ENCODE results near the gene PRG2. TPM values are rescaled to one million over a fixed set of nuclear protein-coding genes. Genes with fewer than 3 reads are reported as not detected.

The PRG2 gene
- total RNA-seq, 1 donor from 2014 or later: not detected

GRCh38 chr11:57399221-57399620 is 8.8 kb upstream of the PRG2 start:
- Histone ChIP-seq H3K4me1 (no peaks in the 10 kb centered on the region), H3K27me3 (no peaks in the 10 kb centered on the region), H3K4me3 (no peak overlapping the region), H3K36me3 (no peaks in the 10 kb centered on the region), H3K9me3 (no peaks in the 10 kb centered on the region), H3K27ac (no peak overlapping the region)
- no peak for TF ChIP-seq CTCF (IDR thresholded peaks at IDR 0.05)
- intact Hi-C loops (cut with DNase I): no loop called here
- DNase-seq (no peak), ATAC-seq (no peak)

- Histone ChIP-seq H3K4me3 (no peak overlapping the region), H3K27ac (no peak overlapping the region), H3K4me1 (no peaks in the 10 kb centered on the region), H3K9me3 (no peaks in the 10 kb centered on the region), H3K27me3 (no peaks in the 10 kb centered on the region), H3K36me3 (no peaks in the 10 kb centered on the region)
- intact Hi-C loops (cut with DNase I): no loop called here
- DNase-seq (no peak), ATAC-seq (no peak)
- no peak for TF ChIP-seq CTCF (IDR thresholded peaks at IDR 0.05)
Observed at GRCh38 chr11:57397394-57397990, 7.0 kb upstream of the PRG2 start.

DNA sequence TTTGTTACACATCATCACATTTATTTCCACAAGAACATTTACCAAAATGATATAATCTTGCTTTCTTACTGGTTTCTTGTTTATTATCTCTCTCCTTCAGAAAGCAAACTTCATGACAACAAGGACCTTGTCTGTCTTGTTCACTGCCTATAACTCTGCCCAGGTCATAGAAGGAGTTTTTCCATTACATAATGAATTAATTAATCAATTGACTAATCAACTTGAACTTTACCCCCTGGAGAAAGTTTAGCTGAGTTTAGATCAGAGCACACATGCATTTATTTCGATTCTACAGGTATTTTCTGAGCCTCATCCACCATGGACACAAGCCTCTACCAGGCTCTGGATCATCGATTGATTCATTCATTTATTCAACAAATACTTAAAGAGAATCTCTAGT is 6.3 kb upstream of the PRG2 start:
- no peak overlapping the region for H3K27ac ChIP-seq
- ATAC-seq (no peak), DNase-seq (no peak)
- H3K27me3 ChIP-seq: no peaks in the 10 kb centered on the region
- no peak overlapping the region for H3K4me3 ChIP-seq
- H3K9me3 ChIP-seq: no peaks in the 10 kb centered on the region
- no peak for TF ChIP-seq CTCF (IDR thresholded peaks at IDR 0.05)
- no peaks in the 10 kb centered on the region for H3K4me1 ChIP-seq
- intact Hi-C loops (cut with DNase I): no loop called here
- no peaks in the 10 kb centered on the region for H3K36me3 ChIP-seq

DNA sequence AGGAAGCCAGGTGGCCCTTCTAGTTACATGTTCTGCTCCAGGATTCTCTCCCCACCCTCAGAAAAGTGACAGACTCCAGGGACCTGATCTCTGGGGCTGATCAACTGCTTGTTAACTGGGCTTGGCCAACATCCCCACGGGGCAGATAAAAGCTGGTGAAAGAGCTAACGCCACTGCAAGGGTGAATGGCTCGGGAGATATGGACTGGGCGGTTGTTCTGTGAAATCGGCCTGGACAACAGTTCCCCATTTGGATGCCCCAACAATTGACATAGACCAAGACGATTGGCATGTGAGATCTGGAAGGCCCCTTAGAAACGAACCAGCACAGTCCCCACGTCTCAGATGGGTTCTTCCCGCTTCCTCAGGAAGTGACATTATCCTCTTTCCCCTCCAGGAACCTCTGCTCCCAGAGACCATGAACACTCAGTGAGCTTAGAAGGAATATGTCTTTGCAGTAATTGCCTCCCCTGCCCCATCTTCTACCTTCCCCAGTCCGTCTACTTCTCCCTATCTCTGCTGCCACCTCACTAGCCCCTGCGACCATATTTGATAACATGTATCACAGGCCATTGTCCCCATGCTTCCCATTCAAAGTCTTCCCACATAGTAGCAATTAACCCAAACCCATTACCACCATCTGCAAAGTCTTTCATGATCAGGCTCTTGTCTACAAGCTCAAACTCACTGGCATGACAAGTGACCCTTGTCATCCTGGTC is 5.6 kb upstream of the PRG2 start:
- H3K27ac ChIP-seq: no peak overlapping the region
- H3K4me1 ChIP-seq: no peaks in the 10 kb centered on the region
- intact Hi-C loops (cut with DNase I): no loop called here
- DNase-seq (no peak), ATAC-seq (no peak)
- no peak overlapping the region for H3K4me3 ChIP-seq
- H3K9me3 ChIP-seq: no peaks in the 10 kb centered on the region
- H3K27me3 ChIP-seq: no peaks in the 10 kb centered on the region
- H3K36me3 ChIP-seq: no peaks in the 10 kb centered on the region
- TF ChIP-seq CTCF (IDR thresholded peaks at IDR 0.05): no peak

GRCh38 chr11:57394203-57394965 is 3.9 kb upstream of the PRG2 start:
- TF ChIP-seq CTCF (IDR thresholded peaks at IDR 0.05): no peak
- ATAC-seq: no peak
- no peak for DNase-seq
- no peaks in the 10 kb centered on the region for H3K4me1 ChIP-seq
- H3K36me3 ChIP-seq: no peaks in the 10 kb centered on the region
- H3K27ac ChIP-seq: no peak overlapping the region
- no peaks in the 10 kb centered on the region for H3K9me3 ChIP-seq
- no peaks in the 10 kb centered on the region for H3K27me3 ChIP-seq
- no peak overlapping the region for H3K4me3 ChIP-seq
- intact Hi-C loops (cut with DNase I): no loop called here
